GM12878 (cell line): ENCODE measurements around the gene OPCML. TPM values are rescaled to one million over a fixed set of nuclear protein-coding genes. Genes with fewer than 3 reads are reported as not detected.

ENCODE experiments used
- ATAC-seq: fragments of 200-7000 bp; cut with Tn5 transposase; 3 replicates; pipeline ENCODE4 v1.9.1; 2020; ENCODE audit warnings: mild to moderate bottlenecking, moderate library complexity
- BruUV-seq: library from RNA; stranded (reverse); fragments of 400-500 nt; replicated peaks from 2 replicates; lab custom pipeline; 2021; lab: Mats Ljungman, UMichigan
- CTCF ChIA-PET: fragments of 300-600 bp; sonication (Branson Sonifier 250); formaldehyde crosslinking; extraction: SDS; loops from one replicate; lab custom pipeline; 2021; ENCODE audit warnings: inconsistent platforms; lab: Yijun Ruan, JAX
- POLR2A ChIA-PET: fragments of 350-600 bp; formaldehyde crosslinking; extraction: SDS; loops from one replicate; lab custom pipeline; 2021; ENCODE audit warnings: inconsistent platforms; lab: Charles Lee
- RAD21 ChIA-PET: fragments of 300-600 bp; sonication (Branson Sonifier 250); formaldehyde crosslinking; loops from one replicate; lab custom pipeline; 2023; ENCODE audit warnings: antibody characterized with exemption; ENCODE audit not compliant: unreplicated experiment; lab: Charles Lee
- SMC1A ChIA-PET: fragments of 300-600 bp; sonication (Branson Sonifier 250); formaldehyde crosslinking; loops from one replicate; lab custom pipeline; 2023; ENCODE audit not compliant: unreplicated experiment, uncharacterized antibody; lab: Charles Lee
- DNase-seq: peaks from one replicate; pipeline ENCODE4 v3.0.0-alpha.2; 2011; ENCODE audit warnings: low read depth, low spot score
- FAIRE-seq: peaks from 3 replicates; lab custom pipeline; 2011; peaks lifted over from hg19 to GRCh38; lab: Jason Lieb, UNC
- H2AFZ ChIP-seq: 2 replicates; pipeline ENCODE4 v1.6.0; 2011; ENCODE audit warnings: low read depth, low read length, control low read depth; ENCODE audit not compliant: control insufficient read depth
- H3K27ac ChIP-seq: 2 replicates; pipeline ENCODE4 v1.5.1; 2011; ENCODE audit warnings: control low read depth; ENCODE audit not compliant: control insufficient read depth, insufficient read depth
- H3K27me3 ChIP-seq, 2 experiments: replicated peaks in 1 of 2; 2 replicates each; pipeline versions ENCODE4 v1.6.0 to v1.6.1; 2011; ENCODE audit warnings: low read length in 1 of 2; ENCODE audit not compliant: control insufficient read depth in 2 of 2, insufficient read depth in 2 of 2
- H3K36me3 ChIP-seq, 2 experiments: 2 replicates each; pipeline ENCODE4 v1.5.1; 2011; ENCODE audit warnings: low read length in 1 of 2; ENCODE audit not compliant: control insufficient read depth in 2 of 2, insufficient read depth in 2 of 2
- H3K4me1 ChIP-seq: 2 replicates; pipeline ENCODE4 v1.6.1; 2011; ENCODE audit warnings: mild to moderate bottlenecking, low read length, moderate library complexity, mixed read lengths; ENCODE audit not compliant: control insufficient read depth, insufficient read depth
- H3K4me2 ChIP-seq: 2 replicates; pipeline ENCODE4 v1.6.0; 2011; ENCODE audit warnings: control low read depth; ENCODE audit not compliant: control insufficient read depth, insufficient read depth
- H3K4me3 ChIP-seq: fragments of 200-600 bp; sonication (generic); 2 replicates; pipeline ENCODE4 v1.5.1; 2016
- H3K79me2 ChIP-seq: 2 replicates; pipeline ENCODE4 v1.6.0; 2011; ENCODE audit warnings: low read length; ENCODE audit not compliant: control insufficient read depth, insufficient read depth
- H3K9ac ChIP-seq: 2 replicates; pipeline ENCODE4 v1.8.0; 2011; ENCODE audit warnings: low read length, control low read depth, mixed read lengths; ENCODE audit not compliant: control insufficient read depth, insufficient read depth
- H3K9me3 ChIP-seq: replicated peaks from 3 replicates; pipeline ENCODE4 v1.5.1; 2011; ENCODE audit warnings: mild to moderate bottlenecking, low read length; ENCODE audit not compliant: control insufficient read depth, insufficient read depth
- H4K20me1 ChIP-seq: 2 replicates; pipeline ENCODE4 v1.6.0; 2011; ENCODE audit not compliant: control insufficient read depth, insufficient read depth
- FOS ChIP-seq: IDR thresholded peaks from 3 replicates; pipeline ENCODE4 v1.6.1; 2011; ENCODE audit warnings: borderline replicate concordance; ENCODE audit not compliant: insufficient read length; ENCODE audit errors: extremely low read depth
- JUND ChIP-seq: IDR thresholded peaks from 2 replicates; pipeline ENCODE4 v1.6.1; 2012; ENCODE audit warnings: low read depth, mild to moderate bottlenecking, low read length, improper control_type of control experiment, moderate library complexity
- MEF2A ChIP-seq: IDR thresholded peaks from 2 replicates; pipeline ENCODE4 v1.6.1; 2011; ENCODE audit warnings: low read depth, mild to moderate bottlenecking, low read length, moderate library complexity; ENCODE audit not compliant: insufficient read depth
- NFYA ChIP-seq: IDR thresholded peaks from 2 replicates; pipeline ENCODE4 v1.6.1; 2011; ENCODE audit warnings: low read depth, mild to moderate bottlenecking, low read length, improper control_type of control experiment, borderline replicate concordance
- TCF7 ChIP-seq: IDR thresholded peaks from 2 replicates; pipeline ENCODE4 v1.6.1; 2014; ENCODE audit warnings: antibody characterized with exemption, borderline replicate concordance
- ZNF274 ChIP-seq: IDR thresholded peaks from one replicate; pipeline ENCODE4 v1.8.0; 2011; ENCODE audit not compliant: insufficient read length, insufficient read depth
- WGBS: methylation state at CpG from one replicate; pipeline ENCODE4 v1.1.6; 2016; ENCODE audit warnings: low lambda C conversion rate; ENCODE audit not compliant: insufficient replicate concordance, insufficient coverage; ENCODE audit errors: missing lambda C conversion rate; 5-methylcytosine and 5-hydroxymethylcytosine counted together
- in situ Hi-C: fragments of 300-500 bp; cut with MboI; formaldehyde crosslinking; loops from 9 replicates; pipeline ENCODE4 v1.14.3; 2018; ENCODE audit warnings: mixed read lengths
- intact Hi-C: fragments of 100-400 bp; cut with micrococcal nuclease; formaldehyde crosslinking; loops from one replicate; pipeline ENCODE4 v1.14.2; 2022; ENCODE audit not compliant: unreplicated experiment
- polyA plus RNA-seq, 11 experiments: library from polyadenylated mRNA; depleted of rRNA in 4 of 11; unstranded in 6 of 11; stranded (reverse) in 5 of 11; fragments of >200 nt; fragmentation: Nextera tagmentation in 4 of 11; fragmentation: Illumina TruSeq in 1 of 11; extraction: Ambion mirVana in 4 of 11; extraction: Trizol in 1 of 11; gene quantifications; 1 replicate in 1 of 11; 2 replicates in 10 of 11; pipeline versions ENCODE4 v1.2.1 to v1.2.3, GENCODE V29; 2011 to 2016; ENCODE audit warnings: inconsistent platforms in 2 of 11, missing spikeins in 2 of 11, low read depth in 1 of 11
- total RNA-seq, 4 experiments: library from RNA; depleted of rRNA in 3 of 4; stranded (reverse); fragments of >200 nt in 3 of 4; fragmentation: Illumina TruSeq in 1 of 4; extraction: Trizol in 1 of 4; gene quantifications; 2 replicates each; pipeline versions ENCODE4 v1.2.1 to v1.2.3, GENCODE V29; 2013 to 2021
- TF ChIP-seq, protein P1 (sequence below): fragments of 450-650 bp; IDR thresholded peaks from 2 replicates; pipeline ENCODE4 v1.6.1; 2017; ENCODE audit warnings: borderline replicate concordance
- TF ChIP-seq, protein P2 (sequence below): fragments of 450-650 bp; IDR thresholded peaks from 2 replicates; pipeline ENCODE4 v1.6.1; 2018; ENCODE audit warnings: borderline replicate concordance, mild to moderate bottlenecking; ENCODE audit not compliant: partially characterized antibody

OPCML gene
- total and polyA plus RNA-seq, 10 of the 15 experiments (the other 5 are each of a cell fraction or from before 2014, with no cell fraction given), result 0.84 TPM; not detected in 9

- ChIA-PET SMC1A (interaction anchor here (0.6 kb wide), 1 partner anchor 28 kb away, joined by 3 read pairs; no protein-coding TSS in a partner anchor), POLR2A (no interaction called here), RAD21 (no interaction called here), CTCF (interaction anchor here (1.3 kb wide), 1 partner anchor 196 kb away, joined by 3 read pairs; no protein-coding TSS in a partner anchor)
- ATAC-seq, result no peak
- TF ChIP-seq, protein P1, sequence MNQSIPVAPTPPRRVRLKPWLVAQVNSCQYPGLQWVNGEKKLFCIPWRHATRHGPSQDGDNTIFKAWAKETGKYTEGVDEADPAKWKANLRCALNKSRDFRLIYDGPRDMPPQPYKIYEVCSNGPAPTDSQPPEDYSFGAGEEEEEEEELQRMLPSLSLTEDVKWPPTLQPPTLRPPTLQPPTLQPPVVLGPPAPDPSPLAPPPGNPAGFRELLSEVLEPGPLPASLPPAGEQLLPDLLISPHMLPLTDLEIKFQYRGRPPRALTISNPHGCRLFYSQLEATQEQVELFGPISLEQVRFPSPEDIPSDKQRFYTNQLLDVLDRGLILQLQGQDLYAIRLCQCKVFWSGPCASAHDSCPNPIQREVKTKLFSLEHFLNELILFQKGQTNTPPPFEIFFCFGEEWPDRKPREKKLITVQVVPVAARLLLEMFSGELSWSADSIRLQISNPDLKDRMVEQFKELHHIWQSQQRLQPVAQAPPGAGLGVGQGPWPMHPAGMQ, result no peak
- TF ChIP-seq MEF2A (no peak), NFYA (no peak), ZNF274 (no peak), JUND (no peak), TCF7 (no peak), FOS (no peak)
- TF ChIP-seq, protein P2, sequence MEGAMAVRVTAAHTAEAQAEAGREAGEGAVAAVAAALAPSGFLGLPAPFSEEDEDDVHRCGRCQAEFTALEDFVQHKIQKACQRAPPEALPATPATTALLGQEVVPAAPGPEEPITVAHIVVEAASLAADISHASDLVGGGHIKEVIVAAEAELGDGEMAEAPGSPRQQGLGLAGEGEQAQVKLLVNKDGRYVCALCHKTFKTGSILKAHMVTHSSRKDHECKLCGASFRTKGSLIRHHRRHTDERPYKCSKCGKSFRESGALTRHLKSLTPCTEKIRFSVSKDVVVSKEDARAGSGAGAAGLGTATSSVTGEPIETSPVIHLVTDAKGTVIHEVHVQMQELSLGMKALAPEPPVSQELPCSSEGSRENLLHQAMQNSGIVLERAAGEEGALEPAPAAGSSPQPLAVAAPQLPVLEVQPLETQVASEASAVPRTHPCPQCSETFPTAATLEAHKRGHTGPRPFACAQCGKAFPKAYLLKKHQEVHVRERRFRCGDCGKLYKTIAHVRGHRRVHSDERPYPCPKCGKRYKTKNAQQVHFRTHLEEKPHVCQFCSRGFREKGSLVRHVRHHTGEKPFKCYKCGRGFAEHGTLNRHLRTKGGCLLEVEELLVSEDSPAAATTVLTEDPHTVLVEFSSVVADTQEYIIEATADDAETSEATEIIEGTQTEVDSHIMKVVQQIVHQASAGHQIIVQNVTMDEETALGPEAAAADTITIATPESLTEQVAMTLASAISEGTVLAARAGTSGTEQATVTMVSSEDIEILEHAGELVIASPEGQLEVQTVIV, result no peak
- no peak for DNase-seq
- Histone ChIP-seq H4K20me1 (no peaks in the 10 kb centered on the region), H3K36me3 (no peaks in the 10 kb centered on the region), H3K9me3 (no peaks in the 10 kb centered on the region), H3K9ac (no peak overlapping the region), H3K4me2 (no peak overlapping the region), H2AFZ (no peak overlapping the region), H3K27me3 (no peaks in the 10 kb centered on the region; a peak in 1 of 4 replicates), H3K4me3 (no peak overlapping the region), H3K4me1 (no peaks in the 10 kb centered on the region), H3K27ac (no peak overlapping the region), H3K79me2 (no peaks in the 10 kb centered on the region)
- no TSS peak for BruUV-seq
- in situ Hi-C loops (no loop called here), intact Hi-C loops (no loop called here)
- WGBS, result 0% methylated on average over 1 of the region's 1 CpG
- no peak for FAIRE-seq
Measured at GRCh38 chr11:132745306-132745705, 787.0 kb downstream of the OPCML start.
